Measurements from ENCODE around the gene ZMIZ1.

ZMIZ1 gene

GRCh38 chr10:79067241-79068202 lies 1.2 kb upstream of the ZMIZ1 start:
- DNase-seq: peak; percentile 83

- peak; percentile 23 for DNase-seq
Observed at GRCh38 chr10:79068203-79068561, 584 bp upstream of the ZMIZ1 start.

- DNase-seq: peak; percentile 47
Observed at GRCh38 chr10:79069325-79070080, 737 bp downstream of the ZMIZ1 start.

- no peak for DNase-seq
Observed at GRCh38 chr10:79070081-79070605, 1.4 kb downstream of the ZMIZ1 start.

- no peak for DNase-seq
Observed at GRCh38 chr10:79070606-79071395, 2.0 kb downstream of the ZMIZ1 start.

- DNase-seq: no peak
Observed at GRCh38 chr10:79071396-79071923, 2.7 kb downstream of the ZMIZ1 start.

GRCh38 chr10:79072041-79072441 lies 3.3 kb downstream of the ZMIZ1 start:
- no peak for DNase-seq

- no peak for DNase-seq
Observed at GRCh38 chr10:79072994-79073645, 4.4 kb downstream of the ZMIZ1 start.

- DNase-seq: no peak
Observed at GRCh38 chr10:79073784-79074432, 5.1 kb downstream of the ZMIZ1 start.

- no peak for DNase-seq
Observed at GRCh38 chr10:79074732-79075131, 6.0 kb downstream of the ZMIZ1 start.

GRCh38 chr10:79075418-79075817 lies 6.7 kb downstream of the ZMIZ1 start:
- no peak for DNase-seq

GRCh38 chr10:79077488-79078173 lies 8.9 kb downstream of the ZMIZ1 start:
- DNase-seq: no peak

- no peak for DNase-seq
Observed at GRCh38 chr10:79078367-79079053, 9.7 kb downstream of the ZMIZ1 start.

- no peak for DNase-seq
Observed at GRCh38 chr10:79079054-79079397, 10.3 kb downstream of the ZMIZ1 start.

- DNase-seq: no peak
Observed at GRCh38 chr10:79079490-79080355, 11.0 kb downstream of the ZMIZ1 start.

- DNase-seq: no peak
Observed at GRCh38 chr10:79081353-79082034, 12.7 kb downstream of the ZMIZ1 start.

GRCh38 chr10:79082035-79082373 lies 13.2 kb downstream of the ZMIZ1 start:
- no peak for DNase-seq
